Putamen (tissue), 1 donor: ENCODE results near the gene C1orf87.
"Not testable (repeated sequence)": the region's sequence is repeated elsewhere in the genome, so short reads cannot be mapped to it uniquely, and the experiment has no call there.

Experiments used
- DNase-seq: peaks from one replicate; pipeline ENCODE4 v3.0.0-alpha.2; 2016; ENCODE audit warnings: low spot score

Gene C1orf87

DNA sequence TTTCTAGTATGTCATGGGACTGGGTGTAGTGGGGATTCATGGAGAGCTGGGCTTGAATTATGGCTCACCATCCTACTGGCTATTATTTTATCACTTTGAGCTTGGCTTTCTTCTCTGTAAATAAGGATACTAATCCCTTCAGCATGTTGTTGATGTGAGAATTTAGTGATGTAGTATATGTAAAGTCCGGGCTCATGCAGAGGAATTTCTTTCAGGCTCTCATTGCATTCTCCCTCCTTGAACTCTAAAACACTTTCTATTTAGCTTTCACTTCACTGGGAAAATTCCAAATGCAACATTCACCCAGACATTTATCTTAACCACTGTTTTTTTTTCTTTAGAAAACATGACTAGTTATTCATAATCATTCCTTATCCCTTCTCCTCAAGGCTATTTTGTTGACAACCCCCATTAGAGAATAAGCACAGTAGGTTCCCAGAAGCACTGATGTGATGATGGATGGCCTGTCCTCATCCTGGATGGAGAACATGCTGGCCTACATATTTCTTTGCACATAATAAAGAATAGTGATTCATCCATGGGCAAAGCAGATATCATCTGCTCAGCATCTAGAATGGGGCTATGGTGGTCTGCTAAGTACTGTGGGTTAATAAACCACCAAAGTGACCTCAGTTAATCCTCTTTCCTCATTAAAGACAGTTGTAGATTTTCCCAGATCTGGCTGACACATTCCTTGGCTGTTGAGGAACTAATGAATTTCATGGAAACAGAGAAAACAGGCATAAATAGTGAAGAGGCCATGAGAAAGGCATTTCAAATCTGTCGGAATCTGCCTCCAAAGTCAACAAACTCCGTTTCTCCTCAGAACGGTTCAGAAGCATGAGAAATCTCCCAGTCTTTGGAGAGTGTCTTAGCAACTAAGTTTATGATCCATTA is 79.0 kb downstream of the C1orf87 start:
- no peak for DNase-seq

DNA sequence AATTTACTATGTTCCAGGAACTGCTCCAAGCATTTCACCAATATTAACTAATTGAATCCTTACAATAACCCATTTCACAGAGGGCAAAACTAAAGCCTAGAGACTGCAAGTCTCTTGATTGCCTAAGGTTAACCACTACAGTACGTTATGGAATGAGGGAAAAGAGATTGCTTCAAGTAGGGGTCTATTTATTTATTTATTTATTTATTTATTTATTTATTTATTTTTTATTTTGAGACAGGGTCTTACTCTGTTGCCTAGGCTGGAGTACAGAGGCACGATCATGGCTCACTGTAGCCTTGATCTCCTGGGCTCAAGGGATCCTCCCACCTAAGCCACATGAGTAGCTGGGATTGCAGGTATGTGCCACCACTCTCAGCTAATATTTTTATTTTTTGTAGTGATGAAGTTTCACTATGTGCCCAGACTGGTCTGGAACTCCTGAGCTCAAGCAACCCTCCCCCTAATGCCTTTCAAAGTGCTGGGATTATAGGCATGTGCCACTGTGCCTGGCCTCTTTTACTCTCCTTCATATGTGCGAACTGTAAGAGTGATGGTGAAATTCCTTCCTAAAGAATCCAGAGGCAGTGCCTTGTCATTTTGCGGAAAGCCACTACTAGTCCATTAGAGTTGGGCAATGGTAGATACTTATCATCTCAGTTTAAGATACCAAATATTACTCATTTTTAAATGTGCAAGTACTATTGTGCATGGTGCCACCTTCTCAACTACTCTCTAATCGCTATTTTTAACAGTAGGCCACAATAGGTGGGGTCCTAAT is 81.3 kb downstream of the C1orf87 start:
- DNase-seq: no peak

- DNase-seq: no peak
Measured at GRCh38 chr1:59990470-59990869, 83.1 kb downstream of the C1orf87 start.

- peak; percentile 78 for DNase-seq
Measured at GRCh38 chr1:59986516-59987310, 86.9 kb downstream of the C1orf87 start.

DNA sequence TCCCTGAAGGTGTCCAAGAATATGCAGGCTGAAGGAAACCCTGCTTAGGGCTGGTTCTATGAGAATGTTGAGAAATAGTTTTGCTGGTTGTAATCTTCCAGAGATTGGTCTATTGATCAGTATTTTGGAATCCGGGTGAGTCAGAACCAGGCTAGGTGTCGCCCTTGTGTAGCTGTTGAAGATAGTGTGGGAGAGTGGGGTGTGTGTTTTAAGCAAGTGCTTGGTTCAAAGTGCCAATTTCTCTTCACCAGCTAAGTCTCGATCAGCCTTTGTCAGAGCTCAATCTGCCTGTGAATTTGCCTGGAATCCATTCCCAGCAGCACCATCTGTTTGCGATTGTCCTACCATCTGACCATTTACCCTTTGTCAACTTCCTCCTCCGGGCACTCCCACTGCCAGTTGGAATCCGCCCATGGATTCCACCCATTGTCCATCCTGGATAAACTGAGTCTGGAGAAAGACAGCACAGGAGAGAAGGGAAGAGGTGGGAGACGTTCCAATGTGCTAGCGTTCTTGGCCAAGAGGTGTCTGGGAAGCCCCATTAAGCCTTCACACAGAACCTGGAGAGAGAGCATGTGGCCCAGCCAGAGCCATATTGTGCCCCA is 87.6 kb downstream of the C1orf87 start:
- no peak for DNase-seq

DNA sequence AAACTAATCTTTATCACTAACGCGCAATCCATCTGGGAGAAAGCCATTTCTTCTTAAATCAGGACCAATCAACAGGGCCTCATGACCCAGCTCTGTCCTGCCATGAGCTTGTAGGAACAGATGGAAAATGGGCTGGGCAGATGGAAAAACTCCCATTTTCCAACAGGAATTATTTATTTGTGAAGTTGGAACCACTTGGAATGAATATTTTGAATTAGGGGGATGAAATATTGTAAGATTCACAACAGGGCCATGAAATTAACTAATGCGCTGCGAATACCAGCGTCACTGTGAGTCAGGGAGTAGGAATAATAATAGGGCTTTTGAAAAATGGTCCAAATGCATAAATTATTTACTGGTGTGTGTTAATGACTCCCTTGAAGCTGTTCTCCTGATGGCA is 93.9 kb downstream of the C1orf87 start:
- DNase-seq: no peak

DNA sequence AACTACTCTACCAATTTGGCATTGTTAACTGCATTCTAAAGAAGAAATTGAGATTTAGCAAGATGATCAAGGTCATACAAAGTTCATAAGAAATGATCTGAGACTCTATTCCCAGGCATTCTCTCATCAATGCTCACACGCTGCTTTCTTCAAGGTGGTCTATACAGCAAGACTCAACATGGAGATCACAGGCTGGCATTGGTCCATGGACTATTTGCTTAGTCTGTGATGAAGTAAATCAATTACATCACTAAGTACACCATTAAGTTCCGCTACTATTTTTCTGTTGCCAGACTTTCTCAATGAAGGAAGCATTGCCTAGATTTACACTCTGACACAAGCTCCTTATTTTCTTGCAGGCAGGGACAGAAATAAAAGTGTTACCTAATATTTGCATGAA is 95.1 kb downstream of the C1orf87 start:
- no peak for DNase-seq

DNA sequence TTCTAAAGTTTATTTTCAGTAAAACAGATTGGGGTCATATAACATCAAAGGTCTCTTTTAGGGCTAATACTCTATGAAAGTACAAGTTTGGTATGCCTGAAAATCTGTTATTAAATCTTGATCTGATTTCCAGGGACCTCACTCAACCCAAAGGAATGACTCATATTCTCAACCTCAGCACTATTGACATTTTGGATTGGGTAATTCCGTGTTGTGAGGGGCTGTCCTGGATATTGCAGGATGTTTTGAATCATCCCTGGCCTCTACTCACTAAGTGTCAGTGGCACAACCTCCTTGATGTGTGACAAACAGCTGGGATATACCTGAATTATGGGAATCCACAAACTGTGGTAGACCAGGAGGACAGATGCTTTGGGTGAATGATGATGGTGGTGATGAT is 95.5 kb downstream of the C1orf87 start:
- DNase-seq: no peak

GRCh38 chr1:59977075-59977410 is 96.5 kb downstream of the C1orf87 start:
- no peak for DNase-seq

DNA sequence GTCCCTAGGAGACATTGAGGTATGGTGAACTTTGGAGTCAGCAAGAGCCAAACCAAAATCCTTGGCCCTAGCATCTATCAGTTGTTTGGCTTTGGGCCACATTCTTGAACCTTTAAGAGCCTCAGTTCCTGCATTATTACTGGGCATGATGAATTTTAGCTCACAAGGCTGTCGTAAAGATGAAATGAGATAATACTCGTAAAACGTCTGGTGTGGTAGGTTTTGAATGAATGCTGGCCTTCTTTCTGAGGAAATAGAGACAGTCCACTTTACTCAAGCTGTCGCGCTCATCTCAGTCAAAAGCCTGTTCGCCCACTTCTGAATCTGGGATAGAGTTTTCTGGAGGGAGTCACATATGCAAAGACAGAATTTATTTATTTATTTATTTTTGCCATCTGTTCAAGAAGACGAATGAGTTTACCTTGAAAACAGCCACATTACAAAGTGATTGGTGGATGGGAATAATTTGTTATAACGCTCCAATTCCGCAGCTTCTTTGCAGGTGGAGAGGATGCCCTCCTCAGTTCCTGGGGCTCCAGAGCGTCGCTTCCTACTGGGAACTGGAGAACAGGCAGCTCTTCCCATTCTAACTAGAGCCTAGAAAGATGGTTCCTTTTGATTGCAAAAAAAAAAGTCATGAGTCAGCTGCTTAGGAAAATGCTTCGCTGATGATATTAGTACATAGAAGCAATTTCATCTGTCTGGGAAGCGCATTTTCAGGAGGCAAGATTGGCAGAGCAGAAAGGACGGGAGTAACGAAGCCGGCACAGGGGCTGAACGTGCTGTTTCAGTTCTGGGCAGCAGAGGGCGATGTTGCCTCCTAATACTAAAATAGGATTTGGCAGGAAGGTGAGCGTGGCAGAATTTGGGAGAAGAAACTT is 97.1 kb downstream of the C1orf87 start:
- peak; percentile 49 for DNase-seq

- DNase-seq: no peak
Measured at GRCh38 chr1:59973719-59974118, 99.9 kb downstream of the C1orf87 start.

DNA sequence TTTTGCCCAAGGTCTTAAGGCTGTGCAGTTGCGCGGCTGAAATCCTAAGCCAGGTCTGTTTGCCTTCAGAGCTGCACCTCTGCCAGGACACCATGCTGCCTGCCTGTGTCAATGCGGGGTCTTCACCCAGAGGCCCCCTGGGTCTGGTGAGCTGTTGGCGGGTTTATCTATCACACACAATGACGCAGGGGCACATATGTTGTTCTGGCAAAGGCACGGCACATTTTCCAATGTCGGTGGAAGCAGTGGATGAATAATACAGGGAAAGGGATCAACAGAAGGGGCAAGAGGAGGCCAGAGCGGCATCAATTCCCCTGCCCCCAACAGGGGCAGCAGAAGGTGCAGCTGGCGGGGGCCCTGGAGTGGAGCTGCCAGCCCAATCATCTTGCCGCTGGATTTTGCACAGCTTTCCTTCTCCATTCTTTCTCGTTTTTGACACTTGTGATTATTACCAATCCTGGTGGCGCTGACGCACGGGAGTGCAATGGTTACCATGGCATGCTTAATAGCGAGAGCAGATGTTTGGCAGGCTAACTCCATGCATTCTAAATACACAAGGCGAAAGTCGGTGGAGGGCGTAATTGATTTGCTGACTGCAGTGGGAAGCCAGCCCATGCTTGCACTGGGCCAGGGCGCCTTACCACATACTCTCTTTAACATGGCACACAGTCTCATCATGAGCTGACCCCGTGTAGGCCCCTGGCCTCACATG is 101.2 kb downstream of the C1orf87 start:
- DNase-seq: no peak

DNA sequence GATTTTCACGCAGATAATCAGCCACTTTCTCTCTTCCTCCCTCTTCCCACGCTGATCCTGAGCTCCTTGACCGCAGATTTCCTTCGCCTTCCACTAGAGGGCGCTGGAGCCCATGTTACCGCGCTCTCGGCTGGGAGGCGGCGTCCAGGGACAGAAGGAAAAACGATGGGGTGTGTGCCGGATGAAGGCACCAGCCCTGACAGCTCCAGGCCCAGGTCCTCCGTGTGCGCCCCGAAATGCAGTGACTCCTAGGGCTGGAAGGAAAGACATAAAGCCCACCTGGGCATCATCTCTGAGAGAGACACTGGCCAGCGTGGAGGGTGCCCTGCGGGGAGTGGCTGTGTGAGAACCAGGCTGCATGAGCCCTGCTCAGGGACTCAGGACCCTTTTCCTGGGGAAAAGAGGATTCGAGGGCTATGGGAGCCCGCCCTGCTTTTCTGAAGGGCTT is 102.1 kb downstream of the C1orf87 start:
- peak; percentile 47 for DNase-seq

- DNase-seq: not testable (repeated sequence)
Measured at GRCh38 chr1:59969542-59970175, 103.9 kb downstream of the C1orf87 start.

GRCh38 chr1:59968746-59969145 is 104.8 kb downstream of the C1orf87 start:
- not testable (repeated sequence) for DNase-seq

GRCh38 chr1:59967780-59968179 is 105.8 kb downstream of the C1orf87 start:
- DNase-seq: no peak

- DNase-seq: no peak
Measured at GRCh38 chr1:59967141-59967697, 106.4 kb downstream of the C1orf87 start.

GRCh38 chr1:59952065-59952464 is 121.5 kb downstream of the C1orf87 start:
- DNase-seq: no peak

DNA sequence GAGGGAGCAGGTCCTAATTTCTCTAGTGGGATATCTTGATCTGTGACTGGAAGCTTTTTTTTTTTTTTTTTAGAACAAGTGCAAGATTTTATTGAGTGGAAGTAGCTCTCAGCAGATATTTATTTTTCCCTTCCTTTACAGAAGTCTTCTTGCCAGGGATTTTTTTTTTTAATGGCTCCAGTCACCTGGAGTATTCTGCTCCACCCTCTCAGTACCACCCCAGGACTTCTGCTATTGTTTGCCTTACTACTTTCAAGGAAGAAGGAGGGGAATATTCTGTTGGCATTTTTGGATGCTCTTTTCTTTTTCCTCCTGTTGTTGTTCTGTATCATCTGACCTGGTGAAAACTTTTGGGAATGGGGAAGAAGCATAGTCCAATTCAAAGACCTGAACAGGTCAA is 123.9 kb downstream of the C1orf87 start:
- no peak for DNase-seq
